ENCODE data around the gene SLC16A11.

DNA sequence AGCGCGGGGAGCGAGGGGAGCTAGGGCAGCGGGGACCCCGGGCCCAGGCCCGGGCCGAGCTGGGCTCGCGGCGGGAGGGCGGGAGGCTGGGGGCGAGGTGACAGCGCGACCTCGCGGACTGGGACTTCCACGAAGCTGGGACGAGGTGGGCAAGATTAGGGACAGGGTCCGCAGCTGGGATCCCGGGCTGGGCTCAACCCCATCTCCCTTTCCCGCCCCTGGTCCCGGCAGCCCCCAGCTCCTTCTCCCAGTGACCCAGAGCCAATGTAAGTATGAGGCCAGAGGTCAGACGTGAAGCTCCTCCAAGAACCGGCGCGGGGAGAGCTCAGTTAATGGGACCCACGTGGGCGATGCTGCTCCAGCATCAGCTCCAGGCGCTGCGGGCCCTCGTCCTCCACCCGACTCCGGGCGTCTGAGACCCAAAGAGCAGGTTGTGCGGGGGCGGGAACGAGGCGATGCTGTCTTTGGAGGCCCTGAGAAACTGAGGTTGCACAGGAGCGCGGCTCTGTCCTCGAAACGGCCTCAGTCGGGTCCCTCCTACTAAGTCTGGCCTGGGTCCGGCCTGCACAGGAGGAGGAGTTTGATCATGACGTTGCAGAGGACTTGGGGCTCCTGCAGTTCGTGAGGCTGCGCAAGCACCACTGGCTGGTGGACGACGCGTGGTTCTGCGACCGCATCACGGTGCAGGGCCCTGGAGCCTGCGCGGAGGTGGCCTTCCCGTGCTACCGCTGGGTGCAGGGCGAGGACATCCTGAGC is 47.5 kb downstream of the SLC16A11 start:
- TF ChIP-seq POLR2A (IDR thresholded peaks at IDR 0.05) = no peak
- TF ChIP-seq, protein P1, sequence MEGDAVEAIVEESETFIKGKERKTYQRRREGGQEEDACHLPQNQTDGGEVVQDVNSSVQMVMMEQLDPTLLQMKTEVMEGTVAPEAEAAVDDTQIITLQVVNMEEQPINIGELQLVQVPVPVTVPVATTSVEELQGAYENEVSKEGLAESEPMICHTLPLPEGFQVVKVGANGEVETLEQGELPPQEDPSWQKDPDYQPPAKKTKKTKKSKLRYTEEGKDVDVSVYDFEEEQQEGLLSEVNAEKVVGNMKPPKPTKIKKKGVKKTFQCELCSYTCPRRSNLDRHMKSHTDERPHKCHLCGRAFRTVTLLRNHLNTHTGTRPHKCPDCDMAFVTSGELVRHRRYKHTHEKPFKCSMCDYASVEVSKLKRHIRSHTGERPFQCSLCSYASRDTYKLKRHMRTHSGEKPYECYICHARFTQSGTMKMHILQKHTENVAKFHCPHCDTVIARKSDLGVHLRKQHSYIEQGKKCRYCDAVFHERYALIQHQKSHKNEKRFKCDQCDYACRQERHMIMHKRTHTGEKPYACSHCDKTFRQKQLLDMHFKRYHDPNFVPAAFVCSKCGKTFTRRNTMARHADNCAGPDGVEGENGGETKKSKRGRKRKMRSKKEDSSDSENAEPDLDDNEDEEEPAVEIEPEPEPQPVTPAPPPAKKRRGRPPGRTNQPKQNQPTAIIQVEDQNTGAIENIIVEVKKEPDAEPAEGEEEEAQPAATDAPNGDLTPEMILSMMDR (IDR thresholded peaks at IDR 0.05 in 4 of 5, conservative IDR thresholded peaks at IDR 0.05 in 1 of 5) = no peak
